Activated CD4-positive, alpha-beta T cell treated with anti-CD3 and anti-CD28 coated beads for 36 hours (primary cell): ENCODE data around the gene TNP2. TPM values are rescaled to one million over a fixed set of nuclear protein-coding genes. Genes with fewer than 3 reads are reported as not detected.

ENCODE experiments used
- ATAC-seq: fragments of 200-7000 bp; cut with Tn5 transposase; one replicate; pipeline ENCODE4 v1.10.0; 2021; ENCODE audit warnings: mild to moderate bottlenecking, moderate library complexity
- CTCF ChIA-PET: fragments of 350-600 bp; sonication (Branson Sonifier 250); formaldehyde crosslinking; loops from one replicate; lab custom pipeline; 2021; ENCODE audit warnings: antibody characterized with exemption; lab: Charles Lee
- POLR2A ChIA-PET: fragments of 350-600 bp; sonication (Branson Sonifier 250); formaldehyde crosslinking; loops from one replicate; lab custom pipeline; 2021; ENCODE audit warnings: antibody characterized with exemption, inconsistent platforms; lab: Charles Lee
- DNase-seq: peaks from one replicate; pipeline ENCODE4 v3.0.0-alpha.2; 2020
- H3K27ac Mint-ChIP-seq: one replicate; pipeline ENCODE4 v1.8.0; 2021; ENCODE audit warnings: mixed read lengths
- H3K27me3 Mint-ChIP-seq: one replicate; pipeline ENCODE4 v1.8.0; 2021; ENCODE audit warnings: mixed read lengths
- H3K36me3 Mint-ChIP-seq: one replicate; pipeline ENCODE4 v1.8.0; 2021; ENCODE audit warnings: low read depth, mixed read lengths
- H3K4me1 Mint-ChIP-seq: one replicate; pipeline ENCODE4 v1.8.0; 2021; ENCODE audit warnings: mixed read lengths
- H3K4me3 Mint-ChIP-seq: one replicate; pipeline ENCODE4 v1.8.0; 2021; ENCODE audit warnings: mild to moderate bottlenecking, moderate library complexity, mixed read lengths
- H3K9me3 Mint-ChIP-seq: one replicate; pipeline ENCODE4 v1.8.0; 2021; ENCODE audit warnings: low read depth, mixed read lengths
- intact Hi-C, 2 experiments: fragments of 100-400 bp; cut with DNase I in 1 of 2; cut with micrococcal nuclease in 1 of 2; formaldehyde crosslinking; loops; one replicate each; pipeline versions ENCODE4 v1.14.2 to v1.15.1; 2022 to 2024; cut with DNase I, micrococcal nuclease
- total RNA-seq, 2 experiments: library from RNA; stranded (reverse); gene quantifications; one replicate each; pipeline ENCODE4 v1.2.3, GENCODE V29; 2021

The TNP2 gene
- not detected for total RNA-seq

- no peak within 1 kb of the TSS for H3K27ac Mint-ChIP-seq
- H3K9me3 Mint-ChIP-seq, result no peaks in the 10 kb centered on the region
- no peaks in the 10 kb centered on the region for H3K27me3 Mint-ChIP-seq
- ChIA-PET CTCF (interaction anchor here (0.7 to 1.3 kb wide), 4 partner anchors 85 to 175 kb away, joined by 3 to 6 read pairs (median 3); no protein-coding TSS in a partner anchor), POLR2A (interaction anchor here (1.5 kb wide), 1 partner anchor 21 kb away, joined by 3 read pairs; no protein-coding TSS in a partner anchor)
- no peak within 1 kb of the TSS for H3K4me3 Mint-ChIP-seq
- intact Hi-C loops, result no loop called here
- DNase-seq (no peak), ATAC-seq (no peak)
- no peaks in the 10 kb centered on the region for H3K36me3 Mint-ChIP-seq
- H3K4me1 Mint-ChIP-seq, result peaks cover 11% of the 10 kb centered on the region
These were observed at the start of gene TNP2 for GRCh38 chr16:11268921-11269375. TNP2 (minus strand) TSS chr16:11269325; CDS start chr16:11269262, 63 bp downstream.

- Mint-ChIP-seq H3K27ac (no peak overlapping the region), H3K9me3 (no peaks in the 10 kb centered on the region), H3K36me3 (no peaks in the 10 kb centered on the region), H3K4me3 (no peak overlapping the region), H3K4me1 (peaks cover 2% of the 10 kb centered on the region), H3K27me3 (no peaks in the 10 kb centered on the region)
- POLR2A ChIA-PET, result no interaction called here
- DNase-seq (no peak), ATAC-seq (no peak)
- intact Hi-C loops, result no loop called here
- CTCF ChIA-PET, result interaction anchor here (0.9 kb wide), 1 partner anchor 22 kb away, joined by 3 read pairs; no protein-coding TSS in a partner anchor
These were observed 49.7 kb upstream of the TNP2 start for GRCh38 chr16:11318817-11319216.

GRCh38 chr16:11316331-11317015 is 47.3 kb upstream of the TNP2 start:
- ATAC-seq, result no peak
- DNase-seq, result no peak
- H3K36me3 Mint-ChIP-seq, result no peaks in the 10 kb centered on the region
- no peak overlapping the region for H3K4me3 Mint-ChIP-seq
- peaks cover 24% of the 10 kb centered on the region for H3K4me1 Mint-ChIP-seq
- intact Hi-C loops, result no loop called here
- no peaks in the 10 kb centered on the region for H3K27me3 Mint-ChIP-seq
- ChIA-PET POLR2A (no interaction called here), CTCF (interaction anchor here (0.7 kb wide), 1 partner anchor 226 kb away, joined by 3 read pairs; no protein-coding TSS in a partner anchor)
- no peaks in the 10 kb centered on the region for H3K9me3 Mint-ChIP-seq
- no peak overlapping the region for H3K27ac Mint-ChIP-seq

- no peak overlapping the region for H3K4me3 Mint-ChIP-seq
- POLR2A ChIA-PET, result no interaction called here
- intact Hi-C loops, result no loop called here
- DNase-seq, result no peak
- no peak overlapping the region for H3K27ac Mint-ChIP-seq
- CTCF ChIA-PET, result no interaction called here
- H3K27me3 Mint-ChIP-seq, result no peaks in the 10 kb centered on the region
- H3K36me3 Mint-ChIP-seq, result no peaks in the 10 kb centered on the region
- H3K9me3 Mint-ChIP-seq, result no peaks in the 10 kb centered on the region
- H3K4me1 Mint-ChIP-seq, result peaks cover 33% of the 10 kb centered on the region
- no peak for ATAC-seq
These were observed 46.4 kb upstream of the TNP2 start for GRCh38 chr16:11315510-11315909.

- ChIA-PET POLR2A (no interaction called here), CTCF (no interaction called here)
- no peak overlapping the region for H3K27ac Mint-ChIP-seq
- ATAC-seq (no peak), DNase-seq (no peak)
- peaks cover 38% of the 10 kb centered on the region for H3K4me1 Mint-ChIP-seq
- intact Hi-C loops, result loop anchor here in 1 of 2 experiments (5.0 kb wide), 2 partner anchors 43 to 52 kb away; no protein-coding TSS in a partner anchor
- no peaks in the 10 kb centered on the region for H3K36me3 Mint-ChIP-seq
- no peaks in the 10 kb centered on the region for H3K27me3 Mint-ChIP-seq
- no peak overlapping the region for H3K4me3 Mint-ChIP-seq
- H3K9me3 Mint-ChIP-seq, result no peaks in the 10 kb centered on the region
These were observed 45.3 kb upstream of the TNP2 start for GRCh38 chr16:11314309-11314894.

- POLR2A ChIA-PET, result interaction anchor here (0.6 kb wide), 1 partner anchor 13 kb away, joined by 3 read pairs; no protein-coding TSS in a partner anchor
- intact Hi-C loops, result loop anchor here in 1 of 2 experiments (2.0 to 5.0 kb wide), 3 partner anchors 13 to 51 kb away; no protein-coding TSS in a partner anchor
- ATAC-seq, result no peak
- Mint-ChIP-seq H3K4me3 (no peak overlapping the region), H3K27ac (peak overlapping the region; percentile 48), H3K36me3 (no peaks in the 10 kb centered on the region), H3K4me1 (peaks cover 38% of the 10 kb centered on the region), H3K9me3 (no peaks in the 10 kb centered on the region), H3K27me3 (no peaks in the 10 kb centered on the region)
- CTCF ChIA-PET, result no interaction called here
- DNase-seq, result no peak
These were observed 44.6 kb upstream of the TNP2 start for GRCh38 chr16:11313493-11314308.

GRCh38 chr16:11312718-11313492 is 43.8 kb upstream of the TNP2 start:
- Mint-ChIP-seq H3K27ac (peak overlapping the region; percentile 43), H3K9me3 (no peaks in the 10 kb centered on the region), H3K36me3 (no peaks in the 10 kb centered on the region), H3K27me3 (no peaks in the 10 kb centered on the region), H3K4me3 (no peak overlapping the region), H3K4me1 (peaks cover 38% of the 10 kb centered on the region)
- ChIA-PET CTCF (interaction anchor here (1.3 kb wide), 1 partner anchor 12 kb away, joined by 4 read pairs; no protein-coding TSS in a partner anchor), POLR2A (interaction anchor here (0.6 kb wide), 1 partner anchor 14 kb away, joined by 3 read pairs; no protein-coding TSS in a partner anchor)
- ATAC-seq (peak; percentile 24), DNase-seq (peak; percentile 47)
- intact Hi-C loops, result loop anchor here in 1 of 2 experiments (2.0 to 5.0 kb wide), 3 partner anchors 14 to 51 kb away; no protein-coding TSS in a partner anchor

GRCh38 chr16:11310997-11311561 is 42.0 kb upstream of the TNP2 start:
- Mint-ChIP-seq H3K4me3 (no peak overlapping the region), H3K9me3 (no peaks in the 10 kb centered on the region), H3K27ac (peak overlapping the region; percentile 65), H3K27me3 (no peaks in the 10 kb centered on the region), H3K4me1 (peaks cover 38% of the 10 kb centered on the region), H3K36me3 (no peaks in the 10 kb centered on the region)
- CTCF ChIA-PET, result interaction anchor here (0.6 to 1.1 kb wide), 3 partner anchors 10 to 112 kb away, joined by 3 to 4 read pairs (median 3); no protein-coding TSS in a partner anchor
- POLR2A ChIA-PET, result interaction anchor here (1.0 kb wide), 2 partner anchors 9 to 56 kb away, joined by 3 to 4 read pairs; partner anchors contain the start of gene SOCS1
- intact Hi-C loops, result loop anchor here (1.0 to 5.0 kb wide), 6 partner anchors 17 to 58 kb away; no protein-coding TSS in a partner anchor
- ATAC-seq (no peak), DNase-seq (peak; percentile 42)

GRCh38 chr16:11310634-11310977 is 41.5 kb upstream of the TNP2 start:
- intact Hi-C loops, result loop anchor here (2.0 to 5.0 kb wide), 3 partner anchors 47 to 58 kb away; no protein-coding TSS in a partner anchor

More at GRCh38 chr16:11310634-11310977, 41.5 kb upstream of the TNP2 start:
- Mint-ChIP-seq H3K27ac (peak overlapping the region; percentile 65), H3K4me1 (peaks cover 38% of the 10 kb centered on the region), H3K36me3 (no peaks in the 10 kb centered on the region), H3K27me3 (no peaks in the 10 kb centered on the region), H3K4me3 (no peak overlapping the region), H3K9me3 (no peaks in the 10 kb centered on the region)
- CTCF ChIA-PET, result interaction anchor here (1.1 kb wide), 1 partner anchor 12 kb away, joined by 3 read pairs; no protein-coding TSS in a partner anchor
- POLR2A ChIA-PET, result interaction anchor here (1.0 kb wide), 1 partner anchor 55 kb away, joined by 4 read pairs; the partner anchor contains the start of gene SOCS1
- ATAC-seq, result no peak
- DNase-seq, result no peak
